Panc1 (cell line): Measurements from ENCODE around the gene IGFBP4. TPM values are rescaled to one million over a fixed set of nuclear protein-coding genes. Genes with fewer than 3 reads are reported as not detected.

Source experiments
- ATAC-seq: fragments of 200-7000 bp; cut with Tn5 transposase; 2 replicates; pipeline ENCODE4 v1.9.1; 2020; ENCODE audit warnings: mild to moderate bottlenecking, moderate library complexity
- BruUV-seq: library from RNA; stranded (reverse); fragments of 400-500 nt; replicated peaks from 2 replicates; lab custom pipeline; 2021; lab: Mats Ljungman, UMichigan
- CTCF ChIA-PET: fragments of 300-600 bp; sonication (Branson Sonifier 250); formaldehyde crosslinking; loops from one replicate; lab custom pipeline; 2022; ENCODE audit warnings: antibody characterized with exemption; lab: Charles Lee
- POLR2A ChIA-PET: fragments of 300-600 bp; sonication (Branson Sonifier 250); formaldehyde crosslinking; loops from one replicate; lab custom pipeline; 2022; ENCODE audit warnings: antibody characterized with exemption; lab: Charles Lee
- DNase-seq: peaks from one replicate; pipeline ENCODE4 v3.0.0-alpha.2; 2010; ENCODE audit warnings: low read depth, low spot score
- H3K27ac ChIP-seq: 2 replicates; pipeline ENCODE4 v1.5.1; 2011; ENCODE audit warnings: mild to moderate bottlenecking, low read length, inconsistent platforms
- H3K27me3 ChIP-seq: fragments of 200-500 bp; sonication (Bioruptor generic); 2 replicates; pipeline ENCODE4 v1.6.0; 2014; ENCODE audit warnings: low read length, inconsistent platforms; ENCODE audit not compliant: control insufficient read depth, insufficient read depth
- H3K36me3 ChIP-seq: fragments of 200-500 bp; sonication (Bioruptor generic); 2 replicates; pipeline ENCODE4 v1.5.1; 2014; ENCODE audit warnings: inconsistent platforms, mild to moderate bottlenecking, low read length, moderate library complexity; ENCODE audit not compliant: control insufficient read depth, insufficient read depth
- H3K4me1 ChIP-seq: 2 replicates; pipeline ENCODE4 v1.5.1; 2011; ENCODE audit warnings: inconsistent platforms, mild to moderate bottlenecking, low read length, moderate library complexity; ENCODE audit not compliant: control insufficient read depth, insufficient read depth
- H3K4me3 ChIP-seq, 2 experiments: 2 replicates each; pipeline ENCODE4 v1.5.1; 2011 to 2012; ENCODE audit warnings: low read depth in 2 of 2, low read length in 2 of 2, mild to moderate bottlenecking in 2 of 2, inconsistent platforms in 1 of 2, moderate library complexity in 1 of 2
- H3K9me3 ChIP-seq: fragments of 200-500 bp; sonication (Bioruptor generic); 2 replicates; pipeline ENCODE4 v1.5.1; 2014; ENCODE audit warnings: low read depth, mild to moderate bottlenecking, inconsistent platforms, low read length, moderate library complexity; ENCODE audit not compliant: control insufficient read depth, insufficient read depth
- POLR2AphosphoS5 ChIP-seq: IDR thresholded peaks from 2 replicates; pipeline ENCODE4 v1.6.1; 2012; ENCODE audit warnings: mild to moderate bottlenecking, low read depth, low read length, moderate library complexity
- SIN3A ChIP-seq: IDR thresholded peaks from 2 replicates; pipeline ENCODE4 v1.6.1; 2012; ENCODE audit warnings: low read depth, mild to moderate bottlenecking, low read length, moderate library complexity, borderline replicate concordance; ENCODE audit not compliant: insufficient read depth
- TCF7L2 ChIP-seq: IDR thresholded peaks from 2 replicates; pipeline ENCODE4 v1.6.1; 2011; ENCODE audit warnings: mild to moderate bottlenecking, low read depth, low read length, inconsistent platforms
- in situ Hi-C: cut with HindIII; loops from 2 replicates; pipeline ENCODE4 v1.10.0; 2016; ENCODE audit warnings: low sequenced_read_pairs, low pct_unique_long_range_greater_than_20kb
- intact Hi-C: fragments of 100-400 bp; cut with micrococcal nuclease; formaldehyde crosslinking; loops from one replicate; pipeline ENCODE4 v1.10.0; 2022; ENCODE audit not compliant: unreplicated experiment
- total RNA-seq: library from RNA; stranded (reverse); gene quantifications from one replicate; pipeline ENCODE4 v1.2.1, GENCODE V29; 2021; ENCODE audit not compliant: unreplicated experiment
- TF ChIP-seq, protein P1 (sequence below): fragments of 450-650 bp; IDR thresholded peaks from 2 replicates; pipeline ENCODE4 v1.5.1; 2017; ENCODE audit warnings: mild to moderate bottlenecking
- TF ChIP-seq, protein P2 (sequence below), 2 experiments: IDR thresholded peaks; 2 replicates each; pipeline ENCODE4 v1.6.1; 2011 to 2012; ENCODE audit warnings: low read depth in 2 of 2, control low read depth in 1 of 2, low read length in 1 of 2, mild to moderate bottlenecking in 1 of 2, moderate library complexity in 1 of 2; ENCODE audit not compliant: insufficient read depth in 1 of 2

IGFBP4 gene
- total RNA-seq, 1 experiment from 2014 or later, result 27.1 TPM

DNA sequence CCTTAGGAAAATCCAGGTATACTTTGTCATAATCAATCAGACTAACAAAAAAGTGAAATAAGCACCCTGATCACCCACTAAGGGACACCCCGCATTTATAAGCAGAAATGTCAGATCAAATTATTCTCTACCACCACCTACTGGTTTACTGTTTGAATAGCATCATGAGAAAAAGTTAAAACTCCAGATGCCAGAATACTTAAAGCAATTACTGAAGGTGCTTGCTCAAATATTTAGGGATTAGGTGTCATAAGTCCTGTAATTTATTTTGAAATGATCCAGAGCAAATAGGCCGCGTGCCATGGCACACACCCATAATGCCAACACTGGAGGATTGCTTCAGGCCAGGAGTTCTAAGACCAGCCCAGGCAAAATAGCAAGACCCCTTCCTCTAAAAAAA lies 27.9 kb upstream of the IGFBP4 start:
- intact Hi-C loops (loop anchor here (10.0 kb wide), 1 partner anchor 111 kb away; the partner anchor contains the start of gene RARA), in situ Hi-C loops (no loop called here)
- TSS peak; percentile 75 for BruUV-seq
- Histone ChIP-seq H3K9me3 (no peaks in the 10 kb centered on the region), H3K4me3 (peak overlapping the region; percentile 4 to 83; a peak in 3 of 4 replicates), H3K27me3 (no peaks in the 10 kb centered on the region), H3K27ac (peak overlapping the region; percentile 95), H3K36me3 (peaks cover 45% of the 10 kb centered on the region), H3K4me1 (peaks cover 18% of the 10 kb centered on the region)
- no peak for DNase-seq
- no peak for TF ChIP-seq TCF7L2
- TF ChIP-seq, protein P1, sequence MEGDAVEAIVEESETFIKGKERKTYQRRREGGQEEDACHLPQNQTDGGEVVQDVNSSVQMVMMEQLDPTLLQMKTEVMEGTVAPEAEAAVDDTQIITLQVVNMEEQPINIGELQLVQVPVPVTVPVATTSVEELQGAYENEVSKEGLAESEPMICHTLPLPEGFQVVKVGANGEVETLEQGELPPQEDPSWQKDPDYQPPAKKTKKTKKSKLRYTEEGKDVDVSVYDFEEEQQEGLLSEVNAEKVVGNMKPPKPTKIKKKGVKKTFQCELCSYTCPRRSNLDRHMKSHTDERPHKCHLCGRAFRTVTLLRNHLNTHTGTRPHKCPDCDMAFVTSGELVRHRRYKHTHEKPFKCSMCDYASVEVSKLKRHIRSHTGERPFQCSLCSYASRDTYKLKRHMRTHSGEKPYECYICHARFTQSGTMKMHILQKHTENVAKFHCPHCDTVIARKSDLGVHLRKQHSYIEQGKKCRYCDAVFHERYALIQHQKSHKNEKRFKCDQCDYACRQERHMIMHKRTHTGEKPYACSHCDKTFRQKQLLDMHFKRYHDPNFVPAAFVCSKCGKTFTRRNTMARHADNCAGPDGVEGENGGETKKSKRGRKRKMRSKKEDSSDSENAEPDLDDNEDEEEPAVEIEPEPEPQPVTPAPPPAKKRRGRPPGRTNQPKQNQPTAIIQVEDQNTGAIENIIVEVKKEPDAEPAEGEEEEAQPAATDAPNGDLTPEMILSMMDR, result peak; percentile 70
- TF ChIP-seq SIN3A, result no peak
- TF ChIP-seq, protein P2, sequence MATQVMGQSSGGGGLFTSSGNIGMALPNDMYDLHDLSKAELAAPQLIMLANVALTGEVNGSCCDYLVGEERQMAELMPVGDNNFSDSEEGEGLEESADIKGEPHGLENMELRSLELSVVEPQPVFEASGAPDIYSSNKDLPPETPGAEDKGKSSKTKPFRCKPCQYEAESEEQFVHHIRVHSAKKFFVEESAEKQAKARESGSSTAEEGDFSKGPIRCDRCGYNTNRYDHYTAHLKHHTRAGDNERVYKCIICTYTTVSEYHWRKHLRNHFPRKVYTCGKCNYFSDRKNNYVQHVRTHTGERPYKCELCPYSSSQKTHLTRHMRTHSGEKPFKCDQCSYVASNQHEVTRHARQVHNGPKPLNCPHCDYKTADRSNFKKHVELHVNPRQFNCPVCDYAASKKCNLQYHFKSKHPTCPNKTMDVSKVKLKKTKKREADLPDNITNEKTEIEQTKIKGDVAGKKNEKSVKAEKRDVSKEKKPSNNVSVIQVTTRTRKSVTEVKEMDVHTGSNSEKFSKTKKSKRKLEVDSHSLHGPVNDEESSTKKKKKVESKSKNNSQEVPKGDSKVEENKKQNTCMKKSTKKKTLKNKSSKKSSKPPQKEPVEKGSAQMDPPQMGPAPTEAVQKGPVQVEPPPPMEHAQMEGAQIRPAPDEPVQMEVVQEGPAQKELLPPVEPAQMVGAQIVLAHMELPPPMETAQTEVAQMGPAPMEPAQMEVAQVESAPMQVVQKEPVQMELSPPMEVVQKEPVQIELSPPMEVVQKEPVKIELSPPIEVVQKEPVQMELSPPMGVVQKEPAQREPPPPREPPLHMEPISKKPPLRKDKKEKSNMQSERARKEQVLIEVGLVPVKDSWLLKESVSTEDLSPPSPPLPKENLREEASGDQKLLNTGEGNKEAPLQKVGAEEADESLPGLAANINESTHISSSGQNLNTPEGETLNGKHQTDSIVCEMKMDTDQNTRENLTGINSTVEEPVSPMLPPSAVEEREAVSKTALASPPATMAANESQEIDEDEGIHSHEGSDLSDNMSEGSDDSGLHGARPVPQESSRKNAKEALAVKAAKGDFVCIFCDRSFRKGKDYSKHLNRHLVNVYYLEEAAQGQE (IDR thresholded peaks at IDR 0.05; ENCODE audit: insufficient read depth in 1 of 2, low read depth in 2 of 2, low read length in 1 of 2), result no peak
- ATAC-seq, result no peak
- POLR2A ChIA-PET, result interaction anchor here (0.7 kb wide), 1 partner anchor 254 kb away, joined by 5 read pairs; no protein-coding TSS in a partner anchor
- CTCF ChIA-PET, result no interaction called here

DNA sequence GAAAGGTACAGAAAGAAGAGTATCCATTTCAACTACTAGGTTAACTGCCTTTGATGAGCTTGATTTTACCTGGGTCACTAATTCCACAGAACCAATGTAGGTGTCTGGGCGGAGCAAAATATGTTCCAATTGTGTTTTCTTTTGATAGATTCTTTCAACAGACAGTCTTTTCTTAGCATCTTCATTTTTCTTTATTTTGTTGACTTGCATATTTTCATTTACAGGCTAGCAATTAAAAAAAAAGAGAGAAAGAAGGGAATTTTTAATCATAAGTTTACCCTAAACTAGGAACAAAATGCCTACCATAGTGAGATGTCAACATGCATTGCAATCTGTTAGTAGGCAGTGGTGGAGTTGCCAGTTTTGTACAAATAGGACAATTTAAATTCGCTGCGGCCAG lies 26.6 kb upstream of the IGFBP4 start:
- no TSS peak for BruUV-seq
- ATAC-seq (no peak), DNase-seq (no peak)
- ChIA-PET POLR2A (no interaction called here), CTCF (interaction anchor here (0.5 to 0.6 kb wide), 2 partner anchors 33 to 1272 kb away, joined by 3 to 5 read pairs; partner anchors contain the start of gene EIF1)
- Histone ChIP-seq H3K27me3 (no peaks in the 10 kb centered on the region), H3K27ac (peak overlapping the region; percentile 95), H3K4me3 (peak overlapping the region; percentile 83 to 86), H3K4me1 (peaks cover 18% of the 10 kb centered on the region), H3K36me3 (peaks cover 33% of the 10 kb centered on the region), H3K9me3 (no peaks in the 10 kb centered on the region)
- TF ChIP-seq TCF7L2 (no peak), SIN3A (no peak), POLR2AphosphoS5 (no peak)
- TF ChIP-seq, protein P1, result no peak
- TF ChIP-seq, protein P2 (IDR thresholded peaks at IDR 0.05; ENCODE audit: insufficient read depth in 1 of 2, low read depth in 2 of 2, low read length in 1 of 2), result no peak
- in situ Hi-C loops (no loop called here), intact Hi-C loops (loop anchor here (10.0 kb wide), 1 partner anchor 112 kb away; the partner anchor contains the start of gene RARA)
